Measurements from ENCODE around the gene VPS54.
"Not testable (repeated sequence)": the region's sequence is repeated elsewhere in the genome, so short reads cannot be mapped to it uniquely, and the experiment has no call there.

VPS54 gene

GRCh38 chr2:63962186-63962585 lies 57.0 kb downstream of the VPS54 start:
- H3K9me3 ChIP-seq (ENCODE audit: control insufficient read depth, insufficient read depth, low read length) = no peaks in the 10 kb centered on the region
- H3K36me3 ChIP-seq (ENCODE audit: insufficient read depth, low read length) = no peaks in the 10 kb centered on the region
- no peak overlapping the region for H3K9ac ChIP-seq (ENCODE audit: low read depth, low read length)
- H3K4me1 ChIP-seq (ENCODE audit: insufficient read depth, low read length) = no peaks in the 10 kb centered on the region

DNA sequence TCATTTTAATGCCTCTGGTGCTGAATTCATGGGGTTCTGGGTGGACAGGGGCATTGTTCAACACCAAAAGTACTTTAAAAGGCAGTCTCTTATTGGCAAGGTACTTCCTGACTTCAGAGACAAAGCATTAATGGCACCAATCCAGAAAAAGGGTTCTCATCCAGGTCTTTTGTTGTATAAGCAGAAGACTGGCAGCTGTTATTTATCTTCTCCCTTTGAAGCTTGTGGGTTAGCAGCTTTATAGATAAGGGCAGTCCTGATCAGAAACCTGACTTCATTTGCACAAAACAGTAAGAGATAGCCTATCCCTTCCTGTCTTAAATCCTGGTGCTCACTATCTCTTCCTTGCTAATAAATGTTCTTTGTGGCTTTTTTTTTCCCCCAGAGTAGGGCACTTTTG lies 68.8 kb downstream of the VPS54 start:
- Histone ChIP-seq H3K4me1 (ENCODE audit: insufficient read depth, low read length) (no peaks in the 10 kb centered on the region), H3K36me3 (ENCODE audit: insufficient read depth, low read length) (peaks cover 5% of the 10 kb centered on the region; the same call in 1 of the 2 replicates), H3K9me3 (ENCODE audit: control insufficient read depth, insufficient read depth, low read length) (no peaks in the 10 kb centered on the region), H3K9ac (ENCODE audit: low read depth, low read length) (no peak overlapping the region)

DNA sequence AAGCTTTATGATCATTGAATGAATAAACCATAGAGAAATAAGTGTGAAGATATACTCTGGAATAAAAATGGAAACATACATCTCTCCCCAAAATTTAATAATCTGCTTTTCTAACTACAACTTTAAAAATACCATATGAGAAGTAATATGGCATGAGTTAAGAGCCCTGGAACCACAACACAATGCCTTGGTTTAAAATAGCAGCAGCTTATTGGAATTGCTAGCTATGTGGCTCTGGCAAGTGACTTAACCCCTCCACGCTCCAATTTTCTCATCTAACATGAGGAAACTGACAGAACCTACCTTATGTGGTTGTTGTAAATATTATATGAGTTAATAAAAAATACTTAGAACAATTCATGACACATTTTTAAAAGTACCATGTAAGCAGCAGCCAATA lies 76.4 kb downstream of the VPS54 start:
- Histone ChIP-seq H3K9ac (ENCODE audit: low read depth, low read length) (no peak overlapping the region), H3K9me3 (ENCODE audit: control insufficient read depth, insufficient read depth, low read length) (no peaks in the 10 kb centered on the region), H3K4me1 (ENCODE audit: insufficient read depth, low read length) (peaks cover 3% of the 10 kb centered on the region; the same call in 1 of the 2 replicates), H3K36me3 (ENCODE audit: insufficient read depth, low read length) (no peaks in the 10 kb centered on the region)

DNA sequence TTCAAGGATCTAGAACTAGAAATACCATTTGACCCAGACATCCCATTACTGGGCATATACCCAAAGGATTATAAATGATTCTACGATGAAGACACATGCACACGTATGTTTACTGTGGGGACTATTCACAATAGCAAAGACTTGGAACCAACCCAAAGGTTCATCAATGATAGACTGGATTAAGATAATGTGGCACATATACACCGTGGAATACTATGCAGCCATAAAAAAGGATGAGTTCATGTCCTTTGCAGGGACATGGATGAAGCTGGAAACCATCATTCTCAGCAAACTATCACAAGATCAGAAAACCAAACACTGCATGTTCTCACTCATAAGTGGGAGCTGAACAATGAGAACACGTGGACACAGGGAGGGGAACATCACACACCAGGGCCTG lies 87.1 kb downstream of the VPS54 start:
- not testable (repeated sequence) for H3K36me3 ChIP-seq (ENCODE audit: insufficient read depth, low read length); H3K9ac ChIP-seq (ENCODE audit: low read depth, low read length); H3K4me1 ChIP-seq (ENCODE audit: insufficient read depth, low read length); H3K9me3 ChIP-seq (ENCODE audit: control insufficient read depth, insufficient read depth, low read length)

DNA sequence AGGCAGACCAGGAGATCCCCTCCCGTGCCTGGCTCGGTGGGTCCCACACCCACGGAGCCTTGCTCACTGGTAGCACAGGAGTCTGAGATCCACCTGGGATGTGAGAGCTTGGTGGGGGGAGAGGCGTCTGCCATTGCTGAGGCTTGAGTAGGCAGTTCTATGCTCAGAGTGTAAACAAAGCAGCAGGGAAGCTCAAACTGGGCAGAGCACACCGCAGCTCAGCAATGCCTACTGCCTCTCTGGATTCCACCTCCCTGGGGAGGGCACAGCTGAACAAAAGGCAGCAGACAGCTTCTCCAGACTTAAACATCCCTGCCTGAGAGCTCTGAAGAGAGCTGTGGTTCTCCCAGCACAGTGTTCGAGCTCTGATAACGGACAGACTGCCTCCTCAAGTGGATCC lies 92.4 kb downstream of the VPS54 start:
- Histone ChIP-seq H3K9me3 (ENCODE audit: control insufficient read depth, insufficient read depth, low read length) (no peaks in the 10 kb centered on the region), H3K9ac (ENCODE audit: low read depth, low read length) (no peak overlapping the region), H3K4me1 (ENCODE audit: insufficient read depth, low read length) (peaks cover 8% of the 10 kb centered on the region), H3K36me3 (ENCODE audit: insufficient read depth, low read length) (no peaks in the 10 kb centered on the region)

DNA sequence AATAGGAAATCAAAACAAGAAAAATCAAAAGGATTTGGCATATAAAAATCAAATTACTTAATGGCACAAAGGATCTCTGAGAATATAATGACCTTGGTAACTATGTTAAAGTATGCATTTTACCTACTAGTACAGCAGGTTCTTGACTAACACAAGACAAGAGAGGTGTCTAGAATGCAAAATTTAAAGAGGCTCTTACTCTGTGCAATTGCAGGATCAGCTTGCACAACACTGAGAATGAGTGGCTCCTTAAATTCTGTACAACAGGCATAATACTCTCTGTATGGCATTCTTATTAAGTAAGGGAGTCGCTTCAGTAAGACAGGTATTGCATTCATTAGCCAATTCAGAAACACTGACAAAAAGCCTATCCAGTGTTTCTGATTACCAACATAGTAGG lies 104.9 kb downstream of the VPS54 start:
- no peaks in the 10 kb centered on the region for H3K4me1 ChIP-seq (ENCODE audit: insufficient read depth, low read length)
- H3K36me3 ChIP-seq (ENCODE audit: insufficient read depth, low read length) = no peaks in the 10 kb centered on the region
- H3K9me3 ChIP-seq (ENCODE audit: control insufficient read depth, insufficient read depth, low read length) = no peaks in the 10 kb centered on the region
- H3K9ac ChIP-seq (ENCODE audit: low read depth, low read length) = no peak overlapping the region

- Histone ChIP-seq H3K36me3 (ENCODE audit: insufficient read depth, low read length) (peaks cover 11% of the 10 kb centered on the region), H3K4me1 (ENCODE audit: insufficient read depth, low read length) (no peaks in the 10 kb centered on the region), H3K9ac (ENCODE audit: low read depth, low read length) (no peak overlapping the region), H3K9me3 (ENCODE audit: control insufficient read depth, insufficient read depth, low read length) (peaks cover 15% of the 10 kb centered on the region; the same call in 1 of the 2 replicates)
These were observed 116.2 kb downstream of the VPS54 start for GRCh38 chr2:63903003-63903402.

DNA sequence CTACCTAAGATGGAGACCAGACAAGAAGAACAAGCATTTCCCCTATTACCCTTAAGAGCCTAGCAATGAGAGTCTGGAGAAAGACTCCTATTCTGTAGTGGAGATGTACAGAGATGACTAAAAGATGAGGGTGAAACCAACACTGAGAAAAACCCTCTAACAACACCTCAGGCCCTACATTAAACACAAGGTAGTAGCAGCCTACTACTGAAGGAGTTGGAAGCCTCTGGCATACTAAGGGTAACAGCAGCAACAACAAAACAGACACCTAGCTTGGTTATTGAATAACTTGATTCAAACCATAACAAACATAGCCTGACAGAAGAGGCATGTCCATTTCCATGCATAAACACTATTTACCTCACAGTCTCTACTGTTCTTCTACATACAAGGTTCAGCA lies 117.1 kb downstream of the VPS54 start:
- no peaks in the 10 kb centered on the region for H3K4me1 ChIP-seq (ENCODE audit: insufficient read depth, low read length)
- peaks cover 15% of the 10 kb centered on the region; the same call in 1 of the 2 replicates for H3K9me3 ChIP-seq (ENCODE audit: control insufficient read depth, insufficient read depth, low read length)
- no peak overlapping the region for H3K9ac ChIP-seq (ENCODE audit: low read depth, low read length)
- H3K36me3 ChIP-seq (ENCODE audit: insufficient read depth, low read length) = peaks cover 11% of the 10 kb centered on the region

- Histone ChIP-seq H3K4me1 (ENCODE audit: insufficient read depth, low read length) (no peaks in the 10 kb centered on the region), H3K9me3 (ENCODE audit: control insufficient read depth, insufficient read depth, low read length) (peaks cover 12% of the 10 kb centered on the region; the same call in 1 of the 2 replicates), H3K36me3 (ENCODE audit: insufficient read depth, low read length) (peaks cover 11% of the 10 kb centered on the region), H3K9ac (ENCODE audit: low read depth, low read length) (no peak overlapping the region)
These were observed 119.6 kb downstream of the VPS54 start for GRCh38 chr2:63899639-63900038.

DNA sequence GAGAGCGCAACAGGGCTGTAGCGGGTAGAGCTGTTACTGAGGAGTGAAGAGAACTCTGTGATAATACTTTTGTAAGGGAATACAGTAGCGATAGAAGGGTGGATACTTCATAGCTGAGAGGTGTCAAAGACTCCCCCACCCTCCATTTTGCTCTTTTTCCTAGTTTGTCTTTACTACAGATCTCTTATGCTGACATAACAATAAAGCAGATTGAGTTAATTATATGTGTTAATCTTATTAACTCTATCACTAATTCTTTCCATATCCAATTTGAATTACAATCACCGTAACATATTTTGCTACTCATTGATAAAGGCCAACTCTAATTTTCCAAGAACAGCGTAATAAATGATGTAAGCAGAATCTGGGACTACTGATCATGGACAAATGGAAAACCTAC lies 120.4 kb downstream of the VPS54 start:
- H3K4me1 ChIP-seq (ENCODE audit: insufficient read depth, low read length) = no peaks in the 10 kb centered on the region
- H3K9me3 ChIP-seq (ENCODE audit: control insufficient read depth, insufficient read depth, low read length) = peaks cover 12% of the 10 kb centered on the region; the same call in 1 of the 2 replicates
- H3K9ac ChIP-seq (ENCODE audit: low read depth, low read length) = no peak overlapping the region
- H3K36me3 ChIP-seq (ENCODE audit: insufficient read depth, low read length) = peaks cover 11% of the 10 kb centered on the region

- H3K9ac ChIP-seq (ENCODE audit: low read depth, low read length) = no peak overlapping the region
- H3K36me3 ChIP-seq (ENCODE audit: insufficient read depth, low read length) = peaks cover 17% of the 10 kb centered on the region
- no peaks in the 10 kb centered on the region for H3K9me3 ChIP-seq (ENCODE audit: control insufficient read depth, insufficient read depth, low read length)
- no peaks in the 10 kb centered on the region for H3K4me1 ChIP-seq (ENCODE audit: insufficient read depth, low read length)
These were observed 125.1 kb downstream of the VPS54 start for GRCh38 chr2:63894167-63894566.

DNA sequence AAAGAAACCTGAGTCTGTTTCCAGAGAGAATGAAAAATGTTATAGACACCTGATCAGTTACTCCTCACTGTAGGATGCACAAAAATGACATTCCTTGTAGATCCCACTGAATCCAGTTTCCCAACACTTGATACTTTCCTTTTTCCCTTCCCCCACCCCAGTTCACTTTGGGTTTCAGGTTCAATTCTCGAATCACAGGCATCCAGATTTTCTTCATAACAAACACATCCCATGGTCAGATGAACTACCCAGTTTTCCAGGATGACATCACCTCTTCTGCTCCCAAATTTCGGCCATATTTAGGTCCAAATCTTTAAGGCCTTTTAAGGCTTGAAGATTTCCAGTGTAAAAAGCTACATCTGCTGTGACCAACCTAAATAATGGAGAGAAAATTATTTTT lies 126.1 kb downstream of the VPS54 start:
- Histone ChIP-seq H3K36me3 (ENCODE audit: insufficient read depth, low read length) (peaks cover 22% of the 10 kb centered on the region), H3K9me3 (ENCODE audit: control insufficient read depth, insufficient read depth, low read length) (no peaks in the 10 kb centered on the region), H3K4me1 (ENCODE audit: insufficient read depth, low read length) (no peaks in the 10 kb centered on the region), H3K9ac (ENCODE audit: low read depth, low read length) (no peak overlapping the region)

DNA sequence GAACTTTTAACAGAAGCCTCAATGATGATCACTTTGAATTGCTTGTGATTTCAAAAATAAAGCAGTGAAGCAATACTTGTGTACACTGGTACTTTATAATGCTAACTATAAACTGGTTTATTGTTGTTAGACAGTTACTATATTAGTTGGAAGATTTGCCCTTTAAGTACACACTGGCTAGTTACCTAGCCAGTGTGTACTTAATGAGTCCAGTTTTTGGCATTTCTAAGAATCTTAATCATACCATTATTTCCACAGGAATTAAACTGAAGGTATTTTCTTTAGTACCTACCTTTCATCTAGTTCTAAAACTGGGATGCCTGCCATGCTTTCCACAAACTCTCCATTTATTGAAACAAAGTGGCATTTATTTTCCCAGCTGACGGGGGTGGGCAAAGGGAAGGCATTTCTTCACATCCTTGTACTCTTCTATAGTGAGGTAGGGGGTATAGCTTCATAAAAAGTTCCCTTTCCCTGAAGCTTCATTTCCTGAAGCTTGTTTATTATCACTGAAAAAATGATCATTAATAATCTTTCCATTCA lies 127.7 kb downstream of the VPS54 start:
- no peaks in the 10 kb centered on the region for H3K9me3 ChIP-seq (ENCODE audit: control insufficient read depth, insufficient read depth, low read length)
- no peak overlapping the region for H3K9ac ChIP-seq (ENCODE audit: low read depth, low read length)
- peaks cover 30% of the 10 kb centered on the region for H3K36me3 ChIP-seq (ENCODE audit: insufficient read depth, low read length)
- no peaks in the 10 kb centered on the region for H3K4me1 ChIP-seq (ENCODE audit: insufficient read depth, low read length)

DNA sequence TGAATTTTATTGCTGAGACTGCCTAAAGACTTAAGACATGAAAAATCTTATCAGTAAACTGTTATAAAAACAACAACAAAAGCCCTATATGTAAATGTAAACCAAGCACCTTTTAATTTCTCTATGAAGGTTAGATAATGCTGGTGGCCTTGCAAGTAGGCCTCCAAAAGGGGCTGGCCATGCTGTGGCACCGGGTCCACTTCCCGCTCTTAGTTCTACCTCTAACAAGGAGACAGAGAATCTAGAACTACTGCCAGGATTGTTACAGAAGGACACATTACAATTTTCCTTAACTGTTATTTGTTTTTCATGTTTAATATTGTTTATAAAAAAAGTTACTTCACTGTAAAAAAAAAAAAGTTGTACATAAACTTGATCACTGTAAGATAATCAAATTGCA lies 128.6 kb downstream of the VPS54 start:
- Histone ChIP-seq H3K36me3 (ENCODE audit: insufficient read depth, low read length) (peaks cover 38% of the 10 kb centered on the region), H3K9ac (ENCODE audit: low read depth, low read length) (no peak overlapping the region), H3K4me1 (ENCODE audit: insufficient read depth, low read length) (no peaks in the 10 kb centered on the region), H3K9me3 (ENCODE audit: control insufficient read depth, insufficient read depth, low read length) (no peaks in the 10 kb centered on the region)

DNA sequence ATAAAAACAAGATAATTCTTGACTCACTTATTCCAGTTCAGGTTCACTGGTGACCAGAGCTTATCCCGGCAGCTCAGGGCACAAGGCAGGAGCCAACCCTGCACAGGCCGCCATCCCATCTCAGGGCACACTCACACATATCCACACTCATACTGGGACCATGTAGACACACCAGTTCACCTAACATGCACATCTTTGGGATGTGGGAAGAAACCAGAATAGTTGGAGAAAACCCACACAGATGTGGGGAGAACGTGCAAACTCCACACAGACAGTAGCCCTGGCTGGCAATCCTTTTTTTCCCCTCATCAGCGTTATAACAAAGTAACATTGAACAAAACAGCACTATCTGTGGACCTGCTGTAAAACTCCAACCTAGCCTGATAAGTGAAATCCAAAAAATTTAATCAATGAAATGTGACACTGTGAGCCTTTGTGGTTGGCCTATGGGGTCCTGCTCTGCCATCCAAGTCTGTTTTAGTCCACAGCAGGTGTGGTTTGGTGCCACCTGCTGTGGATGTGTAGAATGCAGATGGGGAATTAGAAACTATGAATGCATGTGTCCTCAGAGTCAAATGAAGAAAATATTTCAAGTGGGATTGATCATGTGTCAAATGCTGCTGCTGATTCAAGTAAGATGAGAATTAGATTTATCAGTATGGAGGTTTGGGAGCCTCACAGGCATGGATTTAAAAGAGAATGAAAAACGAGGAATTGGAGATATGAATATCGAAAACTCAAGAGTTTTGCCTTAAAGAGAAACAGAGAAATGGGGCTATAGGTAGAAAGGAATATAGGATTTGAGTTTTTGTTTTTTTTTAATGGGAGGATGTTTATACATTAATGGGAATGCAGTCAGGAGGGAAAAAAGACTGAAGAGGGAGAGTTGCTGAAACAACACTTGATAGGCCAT lies 130.5 kb downstream of the VPS54 start:
- Histone ChIP-seq H3K36me3 (ENCODE audit: insufficient read depth, low read length) (peaks cover 48% of the 10 kb centered on the region), H3K9me3 (ENCODE audit: control insufficient read depth, insufficient read depth, low read length) (no peaks in the 10 kb centered on the region), H3K9ac (ENCODE audit: low read depth, low read length) (no peak overlapping the region), H3K4me1 (ENCODE audit: insufficient read depth, low read length) (no peaks in the 10 kb centered on the region)
